ENCODE data around the gene PDE4DIP.
"Not testable (repeated sequence)": the region's sequence is repeated elsewhere in the genome, so short reads cannot be mapped to it uniquely, and the experiment has no call there.

DNA sequence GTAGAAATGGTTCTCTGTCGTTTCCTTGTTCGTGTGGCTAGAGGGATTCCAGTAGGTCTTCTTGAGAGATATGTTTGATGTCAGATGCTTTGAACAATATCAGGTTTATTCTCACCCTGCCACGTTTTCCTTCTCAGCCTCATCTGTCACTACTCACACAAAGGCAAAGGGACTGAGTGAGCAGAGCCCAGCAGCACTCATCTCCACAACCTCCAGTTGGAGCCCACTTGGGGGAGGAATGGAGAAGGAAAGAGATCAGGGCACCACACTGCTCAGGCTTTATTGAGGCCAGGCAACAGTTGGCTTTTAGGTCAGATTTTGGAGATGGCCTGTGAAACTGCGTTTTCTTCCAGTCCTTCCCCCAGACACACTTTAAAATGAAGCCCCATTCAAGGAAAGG, 840 bp downstream of the PDE4DIP start:
- TF ChIP-seq, protein P1, sequence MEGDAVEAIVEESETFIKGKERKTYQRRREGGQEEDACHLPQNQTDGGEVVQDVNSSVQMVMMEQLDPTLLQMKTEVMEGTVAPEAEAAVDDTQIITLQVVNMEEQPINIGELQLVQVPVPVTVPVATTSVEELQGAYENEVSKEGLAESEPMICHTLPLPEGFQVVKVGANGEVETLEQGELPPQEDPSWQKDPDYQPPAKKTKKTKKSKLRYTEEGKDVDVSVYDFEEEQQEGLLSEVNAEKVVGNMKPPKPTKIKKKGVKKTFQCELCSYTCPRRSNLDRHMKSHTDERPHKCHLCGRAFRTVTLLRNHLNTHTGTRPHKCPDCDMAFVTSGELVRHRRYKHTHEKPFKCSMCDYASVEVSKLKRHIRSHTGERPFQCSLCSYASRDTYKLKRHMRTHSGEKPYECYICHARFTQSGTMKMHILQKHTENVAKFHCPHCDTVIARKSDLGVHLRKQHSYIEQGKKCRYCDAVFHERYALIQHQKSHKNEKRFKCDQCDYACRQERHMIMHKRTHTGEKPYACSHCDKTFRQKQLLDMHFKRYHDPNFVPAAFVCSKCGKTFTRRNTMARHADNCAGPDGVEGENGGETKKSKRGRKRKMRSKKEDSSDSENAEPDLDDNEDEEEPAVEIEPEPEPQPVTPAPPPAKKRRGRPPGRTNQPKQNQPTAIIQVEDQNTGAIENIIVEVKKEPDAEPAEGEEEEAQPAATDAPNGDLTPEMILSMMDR (IDR thresholded peaks at IDR 0.05; ENCODE audit: insufficient read depth, low read length, poor library complexity, severe bottlenecking) = not testable (repeated sequence)
- TF ChIP-seq EZH2phosphoT487 (conservative IDR thresholded peaks at IDR 0.05; ENCODE audit: low read length) = not testable (repeated sequence)

Measured in SU-DHL-6 (cell line).